Measurements from ENCODE around the gene CPT1B.

The CPT1B gene

DNA sequence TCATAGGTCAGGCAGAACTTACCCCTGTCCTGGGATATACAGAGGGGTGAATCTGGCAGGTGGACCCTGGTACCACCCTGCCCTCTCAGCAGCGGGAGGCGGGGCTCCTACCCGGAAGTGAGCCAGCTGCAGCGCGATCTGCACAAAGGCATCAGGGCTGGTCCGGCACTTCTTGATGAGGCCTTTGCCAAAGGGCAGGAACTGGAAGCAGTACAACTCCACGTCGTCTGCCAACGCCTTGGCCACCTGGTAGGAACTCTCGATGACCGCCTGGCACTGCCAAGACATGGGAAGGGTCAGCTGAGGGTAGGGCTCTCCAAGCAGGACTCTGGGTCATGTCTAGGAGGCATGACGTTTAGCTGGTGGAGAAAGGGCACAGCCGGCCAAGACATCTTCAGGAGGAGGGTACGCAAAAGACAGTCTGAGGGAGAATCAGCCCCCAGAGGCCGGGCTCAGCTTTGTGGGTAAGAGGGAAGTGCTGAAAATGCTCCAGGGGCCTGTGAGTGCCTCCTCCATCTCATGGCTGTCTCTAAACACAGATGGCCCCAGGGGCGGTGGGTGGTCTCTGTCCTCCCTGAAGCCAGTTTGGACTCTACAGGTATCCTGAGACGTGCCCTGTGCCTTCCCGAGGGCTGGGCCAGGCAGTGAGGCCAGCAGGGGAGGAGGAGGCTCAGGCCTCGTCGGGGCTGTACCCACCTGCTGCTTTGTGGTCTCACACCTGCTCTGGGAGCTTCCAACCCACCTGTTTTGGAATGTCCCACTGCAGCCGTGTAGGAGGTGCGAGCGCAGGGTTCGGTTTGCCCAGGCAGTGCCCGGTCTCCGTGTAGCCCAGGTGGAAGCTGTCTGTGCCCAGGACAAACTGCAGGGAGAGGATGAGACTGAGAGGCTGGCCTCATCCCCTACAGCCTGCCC, 6.7 kb downstream of the CPT1B start:
- POLR2A ChIA-PET, result interaction anchor here (1.1 to 2.6 kb wide), 3 partner anchors 9 to 46 kb away, joined by 4 to 15 read pairs (median 7); partner anchors contain the start of genes CHKB, SCO2 and SYCE3
- CTCF ChIA-PET, result interaction anchor here (1.0 to 1.9 kb wide), 3 partner anchors 9 to 50 kb away, joined by 3 to 12 read pairs (median 4); partner anchors contain the start of genes CHKB and SYCE3
- Histone ChIP-seq H3K27ac (ENCODE audit: extremely low read depth, low read depth, low read length) (no peak overlapping the region), H3K36me3 (ENCODE audit: control insufficient read depth in 2 of 2, insufficient read depth in 1 of 2, low read length in 2 of 2) (peaks cover 50 to 88% of the 10 kb centered on the region in 2 experiments), H3K4me3 (ENCODE audit: low read depth, low read length) (no peak overlapping the region), H3K4me1 (ENCODE audit: control insufficient read depth, insufficient read depth, low read length) (no peaks in the 10 kb centered on the region), H3K9me3 (ENCODE audit: control insufficient read depth, insufficient read depth, low read depth, low read length) (no peaks in the 10 kb centered on the region)
- TF ChIP-seq, protein P1, sequence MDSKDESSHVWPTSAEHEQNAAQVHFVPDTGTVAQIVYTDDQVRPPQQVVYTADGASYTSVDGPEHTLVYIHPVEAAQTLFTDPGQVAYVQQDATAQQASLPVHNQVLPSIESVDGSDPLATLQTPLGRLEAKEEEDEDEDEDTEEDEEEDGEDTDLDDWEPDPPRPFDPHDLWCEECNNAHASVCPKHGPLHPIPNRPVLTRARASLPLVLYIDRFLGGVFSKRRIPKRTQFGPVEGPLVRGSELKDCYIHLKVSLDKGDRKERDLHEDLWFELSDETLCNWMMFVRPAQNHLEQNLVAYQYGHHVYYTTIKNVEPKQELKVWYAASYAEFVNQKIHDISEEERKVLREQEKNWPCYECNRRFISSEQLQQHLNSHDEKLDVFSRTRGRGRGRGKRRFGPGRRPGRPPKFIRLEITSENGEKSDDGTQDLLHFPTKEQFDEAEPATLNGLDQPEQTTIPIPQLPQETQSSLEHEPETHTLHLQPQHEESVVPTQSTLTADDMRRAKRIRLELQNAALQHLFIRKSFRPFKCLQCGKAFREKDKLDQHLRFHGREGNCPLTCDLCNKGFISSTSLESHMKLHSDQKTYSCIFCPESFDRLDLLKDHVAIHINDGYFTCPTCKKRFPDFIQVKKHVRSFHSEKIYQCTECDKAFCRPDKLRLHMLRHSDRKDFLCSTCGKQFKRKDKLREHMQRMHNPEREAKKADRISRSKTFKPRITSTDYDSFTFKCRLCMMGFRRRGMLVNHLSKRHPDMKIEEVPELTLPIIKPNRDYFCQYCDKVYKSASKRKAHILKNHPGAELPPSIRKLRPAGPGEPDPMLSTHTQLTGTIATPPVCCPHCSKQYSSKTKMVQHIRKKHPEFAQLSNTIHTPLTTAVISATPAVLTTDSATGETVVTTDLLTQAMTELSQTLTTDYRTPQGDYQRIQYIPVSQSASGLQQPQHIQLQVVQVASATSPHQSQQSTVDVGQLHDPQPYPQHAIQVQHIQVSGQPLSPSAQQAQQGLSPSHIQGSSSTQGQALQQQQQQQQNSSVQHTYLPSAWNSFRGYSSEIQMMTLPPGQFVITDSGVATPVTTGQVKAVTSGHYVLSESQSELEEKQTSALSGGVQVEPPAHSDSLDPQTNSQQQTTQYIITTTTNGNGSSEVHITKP (tag by site-specific recombination; IDR thresholded peaks at IDR 0.05), result peak; percentile 35; the same call in 1 of the 2 replicates
- TF ChIP-seq, protein P2, sequence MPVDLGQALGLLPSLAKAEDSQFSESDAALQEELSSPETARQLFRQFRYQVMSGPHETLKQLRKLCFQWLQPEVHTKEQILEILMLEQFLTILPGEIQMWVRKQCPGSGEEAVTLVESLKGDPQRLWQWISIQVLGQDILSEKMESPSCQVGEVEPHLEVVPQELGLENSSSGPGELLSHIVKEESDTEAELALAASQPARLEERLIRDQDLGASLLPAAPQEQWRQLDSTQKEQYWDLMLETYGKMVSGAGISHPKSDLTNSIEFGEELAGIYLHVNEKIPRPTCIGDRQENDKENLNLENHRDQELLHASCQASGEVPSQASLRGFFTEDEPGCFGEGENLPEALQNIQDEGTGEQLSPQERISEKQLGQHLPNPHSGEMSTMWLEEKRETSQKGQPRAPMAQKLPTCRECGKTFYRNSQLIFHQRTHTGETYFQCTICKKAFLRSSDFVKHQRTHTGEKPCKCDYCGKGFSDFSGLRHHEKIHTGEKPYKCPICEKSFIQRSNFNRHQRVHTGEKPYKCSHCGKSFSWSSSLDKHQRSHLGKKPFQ (tag by site-specific recombination; IDR thresholded peaks at IDR 0.05), result no peak
- TF ChIP-seq ZIC2 (tag by site-specific recombination; IDR thresholded peaks at IDR 0.05) (no peak), ZNF184 (tag by site-specific recombination; IDR thresholded peaks at IDR 0.05) (no peak), OVOL3 (tag by site-specific recombination; IDR thresholded peaks at IDR 0.05) (no peak), SCRT2 (tag by site-specific recombination; IDR thresholded peaks at IDR 0.05) (peak; percentile 36; the same call in 1 of the 2 replicates)

- no peak for TF ChIP-seq ZNF155 (tag by site-specific recombination; IDR thresholded peaks at IDR 0.05)
- POLR2A ChIA-PET, result interaction anchor here (1.1 kb wide), 2 partner anchors 8 to 36 kb away, joined by 4 read pairs; partner anchors contain the start of gene SYCE3
- Histone ChIP-seq H3K4me1 (ENCODE audit: control insufficient read depth, insufficient read depth, low read length) (no peaks in the 10 kb centered on the region), H3K27ac (ENCODE audit: extremely low read depth, low read depth, low read length) (no peak overlapping the region), H3K4me3 (ENCODE audit: low read depth, low read length) (no peak overlapping the region), H3K36me3 (ENCODE audit: control insufficient read depth in 2 of 2, insufficient read depth in 1 of 2, low read length in 2 of 2) (peaks cover 45 to 81% of the 10 kb centered on the region in 2 experiments), H3K9me3 (ENCODE audit: control insufficient read depth, insufficient read depth, low read depth, low read length) (no peaks in the 10 kb centered on the region)
- CTCF ChIA-PET, result interaction anchor here (1.0 to 1.4 kb wide), 2 partner anchors 12 to 50 kb away, joined by 3 to 4 read pairs; partner anchors contain the start of gene CHKB
Measured at GRCh38 chr22:50570861-50571260, 7.4 kb downstream of the CPT1B start.

DNA sequence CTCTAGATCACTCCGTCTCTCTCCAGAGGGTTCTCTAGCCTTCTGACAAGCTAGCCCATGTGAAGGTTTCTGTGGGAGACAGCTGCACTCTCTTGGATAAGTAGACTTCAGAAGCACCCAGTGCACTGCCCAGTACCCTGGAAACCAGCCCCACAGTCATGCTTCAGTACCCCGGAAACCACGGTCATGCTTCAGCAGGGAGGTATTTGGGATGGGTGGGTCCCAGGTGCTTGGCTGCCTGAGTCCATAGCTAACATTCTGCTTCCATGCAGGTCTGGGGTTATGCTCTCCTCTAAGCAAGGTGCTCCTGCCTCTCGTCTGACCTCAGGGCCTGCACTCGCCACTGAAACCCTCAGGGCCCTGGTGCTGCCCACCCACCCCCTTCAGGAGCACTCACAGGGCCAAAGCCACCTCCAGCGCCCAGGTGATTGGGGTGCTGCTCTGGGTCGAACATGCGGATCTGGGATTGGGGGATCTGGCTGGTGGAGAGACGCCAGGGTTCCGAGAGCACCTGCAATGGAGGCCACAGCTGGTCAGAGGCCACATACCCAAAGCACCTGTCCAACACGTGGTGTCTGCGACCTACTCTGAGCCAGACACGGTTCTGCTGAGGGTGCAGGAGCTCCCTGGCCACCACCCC, 8.2 kb downstream of the CPT1B start:
- no peaks in the 10 kb centered on the region for H3K9me3 ChIP-seq (ENCODE audit: control insufficient read depth, insufficient read depth, low read depth, low read length)
- H3K4me1 ChIP-seq (ENCODE audit: control insufficient read depth, insufficient read depth, low read length), result no peaks in the 10 kb centered on the region
- no peak overlapping the region for H3K27ac ChIP-seq (ENCODE audit: extremely low read depth, low read depth, low read length)
- peaks cover 43 to 74% of the 10 kb centered on the region in 2 experiments for H3K36me3 ChIP-seq (ENCODE audit: control insufficient read depth in 2 of 2, insufficient read depth in 1 of 2, low read length in 2 of 2)
- CTCF ChIA-PET, result interaction anchor here (0.9 to 1.4 kb wide), 2 partner anchors 51 to 55 kb away, joined by 3 to 4 read pairs; no protein-coding TSS in a partner anchor
- no peak overlapping the region for H3K4me3 ChIP-seq (ENCODE audit: low read depth, low read length)
- POLR2A ChIA-PET, result interaction anchor here (1.0 to 1.8 kb wide), 3 partner anchors 11 to 45 kb away, joined by 3 to 8 read pairs (median 4); partner anchors contain the start of gene SCO2
- TF ChIP-seq YY2 (tag by site-specific recombination; IDR thresholded peaks at IDR 0.05) (no peak), ZNF549 (tag by site-specific recombination; IDR thresholded peaks at IDR 0.05) (no peak), ZNF184 (tag by site-specific recombination; IDR thresholded peaks at IDR 0.05) (no peak), ZNF10 (tag by site-specific recombination; IDR thresholded peaks at IDR 0.05) (no peak), ZSCAN16 (tag by site-specific recombination; IDR thresholded peaks at IDR 0.05) (no peak), ZNF777 (tag by site-specific recombination; IDR thresholded peaks at IDR 0.05; ENCODE audit: borderline replicate concordance) (no peak), ZNF510 (tag by site-specific recombination; IDR thresholded peaks at IDR 0.05; ENCODE audit: insufficient replicate concordance) (no peak)
- TF ChIP-seq, protein P3, sequence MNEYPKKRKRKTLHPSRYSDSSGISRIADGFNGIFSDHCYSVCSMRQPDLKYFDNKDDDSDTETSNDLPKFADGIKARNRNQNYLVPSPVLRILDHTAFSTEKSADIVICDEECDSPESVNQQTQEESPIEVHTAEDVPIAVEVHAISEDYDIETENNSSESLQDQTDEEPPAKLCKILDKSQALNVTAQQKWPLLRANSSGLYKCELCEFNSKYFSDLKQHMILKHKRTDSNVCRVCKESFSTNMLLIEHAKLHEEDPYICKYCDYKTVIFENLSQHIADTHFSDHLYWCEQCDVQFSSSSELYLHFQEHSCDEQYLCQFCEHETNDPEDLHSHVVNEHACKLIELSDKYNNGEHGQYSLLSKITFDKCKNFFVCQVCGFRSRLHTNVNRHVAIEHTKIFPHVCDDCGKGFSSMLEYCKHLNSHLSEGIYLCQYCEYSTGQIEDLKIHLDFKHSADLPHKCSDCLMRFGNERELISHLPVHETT (tag by site-specific recombination; IDR thresholded peaks at IDR 0.05), result no peak
- TF ChIP-seq, protein P4, sequence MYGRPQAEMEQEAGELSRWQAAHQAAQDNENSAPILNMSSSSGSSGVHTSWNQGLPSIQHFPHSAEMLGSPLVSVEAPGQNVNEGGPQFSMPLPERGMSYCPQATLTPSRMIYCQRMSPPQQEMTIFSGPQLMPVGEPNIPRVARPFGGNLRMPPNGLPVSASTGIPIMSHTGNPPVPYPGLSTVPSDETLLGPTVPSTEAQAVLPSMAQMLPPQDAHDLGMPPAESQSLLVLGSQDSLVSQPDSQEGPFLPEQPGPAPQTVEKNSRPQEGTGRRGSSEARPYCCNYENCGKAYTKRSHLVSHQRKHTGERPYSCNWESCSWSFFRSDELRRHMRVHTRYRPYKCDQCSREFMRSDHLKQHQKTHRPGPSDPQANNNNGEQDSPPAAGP (tag by site-specific recombination; IDR thresholded peaks at IDR 0.05), result no peak
